Erythroblast (primary cell): Measurements from ENCODE around the gene AK5.

Experiments
- DNase-seq, 2 experiments: peaks; one replicate each; lab custom pipeline; 2025; lab: John Stamatoyannopoulos, UW
- GATA1 ChIP-seq: IDR thresholded peaks from 2 replicates; pipeline ENCODE4 v1.6.1; 2011; ENCODE audit warnings: low read depth, mild to moderate bottlenecking, control low read depth, low read length, moderate library complexity
- POLR2A ChIP-seq: IDR thresholded peaks from 2 replicates; pipeline ENCODE4 v1.6.1; 2011; ENCODE audit warnings: mild to moderate bottlenecking, low read length

AK5 gene

GRCh38 chr1:77468949-77469710 is 187.3 kb downstream of the AK5 start:
- TF ChIP-seq POLR2A (no peak), GATA1 (no peak)

GRCh38 chr1:77471691-77472090 is 189.9 kb downstream of the AK5 start:
- TF ChIP-seq POLR2A (no peak), GATA1 (no peak)
- DNase-seq: no peak

More at GRCh38 chr1:77468949-77469710, 187.3 kb downstream of the AK5 start:
- DNase-seq: no peak

GRCh38 chr1:77473690-77474089 is 191.9 kb downstream of the AK5 start:
- no peak for DNase-seq

GRCh38 chr1:77475641-77476040 is 193.8 kb downstream of the AK5 start:
- no peak for DNase-seq
- TF ChIP-seq POLR2A: no peak
- TF ChIP-seq GATA1: no peak

More at GRCh38 chr1:77473690-77474089, 191.9 kb downstream of the AK5 start:
- TF ChIP-seq GATA1: no peak

GRCh38 chr1:77476475-77476874 is 194.7 kb downstream of the AK5 start:
- DNase-seq: no peak
- TF ChIP-seq GATA1: no peak
- no peak for TF ChIP-seq POLR2A

- no peak for DNase-seq
- TF ChIP-seq POLR2A (no peak), GATA1 (no peak)
These were observed 202.5 kb downstream of the AK5 start for GRCh38 chr1:77484334-77484733.

- TF ChIP-seq POLR2A: no peak
- no peak for TF ChIP-seq GATA1
- no peak for DNase-seq
These were observed 203.1 kb downstream of the AK5 start for GRCh38 chr1:77484926-77485325.

- DNase-seq: no peak
- TF ChIP-seq GATA1 (no peak), POLR2A (no peak)
These were observed 205.8 kb downstream of the AK5 start for GRCh38 chr1:77487631-77488030.

GRCh38 chr1:77489910-77490309 is 208.1 kb downstream of the AK5 start:
- TF ChIP-seq POLR2A (no peak), GATA1 (no peak)

GRCh38 chr1:77494026-77494425 is 212.2 kb downstream of the AK5 start:
- TF ChIP-seq POLR2A: no peak
- no peak for TF ChIP-seq GATA1
- DNase-seq: no peak

More at GRCh38 chr1:77489910-77490309, 208.1 kb downstream of the AK5 start:
- DNase-seq: no peak

GRCh38 chr1:77498918-77499317 is 217.1 kb downstream of the AK5 start:
- no peak for TF ChIP-seq POLR2A
- no peak for TF ChIP-seq GATA1
- no peak for DNase-seq

- DNase-seq: no peak
- TF ChIP-seq GATA1: no peak
- no peak for TF ChIP-seq POLR2A
These were observed 217.6 kb downstream of the AK5 start for GRCh38 chr1:77499466-77499865.

- TF ChIP-seq POLR2A: no peak
- TF ChIP-seq GATA1: no peak
- DNase-seq: no peak
These were observed 223.2 kb downstream of the AK5 start for GRCh38 chr1:77504986-77505385.

GRCh38 chr1:77506771-77507170 is 225.0 kb downstream of the AK5 start:
- TF ChIP-seq GATA1 (no peak), POLR2A (no peak)

GRCh38 chr1:77509051-77509492 is 227.3 kb downstream of the AK5 start:
- no peak for DNase-seq
- TF ChIP-seq POLR2A: no peak
- TF ChIP-seq GATA1: no peak

More at GRCh38 chr1:77506771-77507170, 225.0 kb downstream of the AK5 start:
- no peak for DNase-seq
